ENCODE measurements around the gene ATP5F1D. TPM values are rescaled to one million over a fixed set of nuclear protein-coding genes. Genes with fewer than 3 reads are reported as not detected.
A peak's percentile ranks its signal among the peaks of the same experiment; 100 is the strongest.

The ATP5F1D gene
- total and polyA plus RNA-seq, 2 donors (not counting 1 experiment from before 2014, with no cell fraction given): 150 to 166 TPM

DNA sequence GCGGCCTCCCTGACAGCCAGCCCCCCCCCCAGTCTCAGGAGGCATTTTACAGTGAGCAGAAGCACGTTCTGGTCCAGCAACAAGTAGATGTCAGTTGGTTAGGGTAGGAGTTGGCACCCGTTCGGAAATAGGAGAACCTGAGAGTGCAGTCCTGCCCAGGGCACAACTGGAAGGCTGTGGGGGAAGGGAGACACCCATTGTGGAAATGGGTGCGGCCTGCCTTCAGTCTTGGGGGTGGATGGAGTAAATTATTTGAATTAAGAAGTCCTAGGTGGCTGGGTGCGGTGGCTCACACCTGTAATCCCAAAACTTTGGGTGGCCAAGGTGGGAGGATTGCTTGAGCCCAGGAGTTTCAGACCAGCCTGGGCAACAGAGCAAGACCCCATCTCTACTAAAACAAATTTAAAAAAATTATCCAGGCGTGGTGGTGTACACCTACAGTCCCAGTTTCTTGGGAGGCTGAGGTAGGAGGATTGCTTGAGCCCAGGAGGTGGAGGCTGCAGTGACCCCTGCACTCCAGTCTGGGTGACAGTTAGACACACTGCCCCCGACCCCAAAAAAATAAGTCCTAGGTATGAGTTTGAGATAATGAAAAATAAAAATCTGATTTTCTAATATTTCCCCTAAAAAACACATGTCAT, 28.8 kb downstream of the ATP5F1D start:
- Histone ChIP-seq H3K4me3 (ENCODE audit: control extremely low read depth in 1 of 5, extremely low read depth in 1 of 5, insufficient read depth in 1 of 5, low read depth in 2 of 5, low read length in 4 of 5) (peak overlapping the region; percentile 75 to 96 (median 85)), H3K9ac (ENCODE audit: low read length) (peak overlapping the region; percentile 73), H3K79me2 (ENCODE audit: control insufficient read depth, insufficient read depth, low read length) (peaks cover 75% of the 10 kb centered on the region), H3K27ac (ENCODE audit: low read length in 2 of 2) (peak overlapping the region; percentile 88 to 92), H3K36me3 (replicated peaks in 1 of 2; ENCODE audit: control extremely low read depth in 1 of 2, control insufficient read depth in 1 of 2, extremely low read depth in 1 of 2, insufficient read depth in 2 of 2, low read length in 1 of 2) (peaks cover 9 to 51% of the 10 kb centered on the region in 2 experiments), H4K20me1 (ENCODE audit: control insufficient read depth, insufficient read depth, low read length, poor library complexity, severe bottlenecking) (peaks cover 78% of the 10 kb centered on the region), H3K4me2 (replicated peaks; ENCODE audit: low read depth, low read length, poor library complexity, severe bottlenecking) (peak overlapping the region; percentile 83), H3K9me3 (ENCODE audit: control extremely low read depth in 1 of 3, control insufficient read depth in 2 of 3, insufficient read depth in 1 of 3, low read length in 2 of 3) (no peaks in the 10 kb centered on the region), H3K27me3 (replicated peaks in 1 of 4; ENCODE audit: control extremely low read depth in 1 of 4, control insufficient read depth in 3 of 4, insufficient read depth in 4 of 4, low read length in 3 of 4) (no peaks in the 10 kb centered on the region), H2AFZ (ENCODE audit: insufficient read depth, low read depth, low read length, poor library complexity, severe bottlenecking) (no peak overlapping the region), H3K4me1 (ENCODE audit: control insufficient read depth in 2 of 2, insufficient read depth in 2 of 2, low read length in 2 of 2) (peaks cover 63 to 84% of the 10 kb centered on the region in 2 donors)
- H3K4me1 Mint-ChIP-seq: peaks cover 71% of the 10 kb centered on the region
- DNase-seq (no peak), ATAC-seq (ENCODE audit: low read depth) (no peak)
- no peaks in the 10 kb centered on the region for H3K27me3 Mint-ChIP-seq
- ChIA-PET POLR2A (interaction anchor here (0.7 to 11.0 kb wide), 3 partner anchors 27 to 46 kb away, joined by 3 to 402 read pairs (median 11); partner anchors contain the start of genes ATP5F1D and CBARP), CTCF (interaction anchor here (6.1 to 10.0 kb wide), 2 partner anchors 26 kb away, joined by 51 to 658 read pairs; partner anchors contain the start of gene ATP5F1D)
- H3K4me3 Mint-ChIP-seq: peak overlapping the region; percentile 88
- H3K9me3 Mint-ChIP-seq (ENCODE audit: insufficient read depth): no peaks in the 10 kb centered on the region
- 13% methylated on average over 6 of the region's 8 CpGs for WGBS (ENCODE audit: insufficient coverage)
- no peak for TF ChIP-seq EZH2 (IDR thresholded peaks at IDR 0.05; ENCODE audit: borderline replicate concordance, insufficient read depth, low read depth, low read length, poor library complexity, severe bottlenecking)
- TF ChIP-seq, protein P1, sequence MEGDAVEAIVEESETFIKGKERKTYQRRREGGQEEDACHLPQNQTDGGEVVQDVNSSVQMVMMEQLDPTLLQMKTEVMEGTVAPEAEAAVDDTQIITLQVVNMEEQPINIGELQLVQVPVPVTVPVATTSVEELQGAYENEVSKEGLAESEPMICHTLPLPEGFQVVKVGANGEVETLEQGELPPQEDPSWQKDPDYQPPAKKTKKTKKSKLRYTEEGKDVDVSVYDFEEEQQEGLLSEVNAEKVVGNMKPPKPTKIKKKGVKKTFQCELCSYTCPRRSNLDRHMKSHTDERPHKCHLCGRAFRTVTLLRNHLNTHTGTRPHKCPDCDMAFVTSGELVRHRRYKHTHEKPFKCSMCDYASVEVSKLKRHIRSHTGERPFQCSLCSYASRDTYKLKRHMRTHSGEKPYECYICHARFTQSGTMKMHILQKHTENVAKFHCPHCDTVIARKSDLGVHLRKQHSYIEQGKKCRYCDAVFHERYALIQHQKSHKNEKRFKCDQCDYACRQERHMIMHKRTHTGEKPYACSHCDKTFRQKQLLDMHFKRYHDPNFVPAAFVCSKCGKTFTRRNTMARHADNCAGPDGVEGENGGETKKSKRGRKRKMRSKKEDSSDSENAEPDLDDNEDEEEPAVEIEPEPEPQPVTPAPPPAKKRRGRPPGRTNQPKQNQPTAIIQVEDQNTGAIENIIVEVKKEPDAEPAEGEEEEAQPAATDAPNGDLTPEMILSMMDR (IDR thresholded peaks at IDR 0.05): no peak
- peak overlapping the region; percentile 87 for H3K27ac Mint-ChIP-seq
- intact Hi-C loops (cut with micrococcal nuclease): no loop called here
